NCI-H748 (cell line): ENCODE data around the gene EZH2.

Experiments used
- DNase-seq: peaks from one replicate; lab custom pipeline; 2025; ENCODE audit not compliant: unreplicated experiment; lab: John Stamatoyannopoulos, UW

The EZH2 gene

DNA sequence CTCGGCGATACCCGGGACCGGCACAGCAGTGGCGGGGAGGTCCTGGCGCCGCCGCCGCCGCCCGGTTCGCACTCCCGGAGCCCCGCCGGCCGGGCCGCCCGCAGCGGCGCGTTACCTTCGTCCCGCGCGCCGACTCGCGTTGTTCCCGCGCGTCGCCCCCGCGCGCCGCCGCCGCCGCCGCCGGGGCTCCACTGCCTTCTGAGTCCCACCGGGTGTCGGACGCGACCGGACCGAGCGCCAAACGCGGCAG is at the start of gene EZH2:
EZH2 (minus strand) TSS at position 243 of the 250 bp plus-strand sequence. CDS start 36,993 bp downstream, outside the sequence.
- DNase-seq: no peak

DNA sequence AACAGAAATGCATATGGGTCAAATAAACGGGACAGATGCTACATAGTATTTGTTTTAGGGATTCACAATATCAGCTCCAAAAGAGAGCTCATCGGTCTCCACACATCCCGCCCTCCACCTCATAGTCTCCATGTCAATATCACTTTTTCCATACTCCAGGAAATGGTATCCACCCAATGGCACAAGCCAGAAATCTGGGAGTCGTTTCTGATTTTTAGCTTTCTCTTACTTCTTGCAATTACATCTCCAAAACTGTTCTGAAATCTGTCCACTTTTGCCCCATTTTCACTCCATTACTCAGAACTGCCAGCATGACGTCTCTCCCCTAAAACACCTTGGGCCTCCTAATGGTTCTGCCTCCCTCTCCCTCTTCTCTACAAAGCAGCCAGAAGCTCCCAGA is 47.4 kb upstream of the EZH2 start:
- DNase-seq: no peak

- no peak for DNase-seq
Observed at GRCh38 chr7:148930335-148930734, 46.2 kb upstream of the EZH2 start.

- DNase-seq: no peak
Observed at GRCh38 chr7:148929176-148929575, 45.1 kb upstream of the EZH2 start.

DNA sequence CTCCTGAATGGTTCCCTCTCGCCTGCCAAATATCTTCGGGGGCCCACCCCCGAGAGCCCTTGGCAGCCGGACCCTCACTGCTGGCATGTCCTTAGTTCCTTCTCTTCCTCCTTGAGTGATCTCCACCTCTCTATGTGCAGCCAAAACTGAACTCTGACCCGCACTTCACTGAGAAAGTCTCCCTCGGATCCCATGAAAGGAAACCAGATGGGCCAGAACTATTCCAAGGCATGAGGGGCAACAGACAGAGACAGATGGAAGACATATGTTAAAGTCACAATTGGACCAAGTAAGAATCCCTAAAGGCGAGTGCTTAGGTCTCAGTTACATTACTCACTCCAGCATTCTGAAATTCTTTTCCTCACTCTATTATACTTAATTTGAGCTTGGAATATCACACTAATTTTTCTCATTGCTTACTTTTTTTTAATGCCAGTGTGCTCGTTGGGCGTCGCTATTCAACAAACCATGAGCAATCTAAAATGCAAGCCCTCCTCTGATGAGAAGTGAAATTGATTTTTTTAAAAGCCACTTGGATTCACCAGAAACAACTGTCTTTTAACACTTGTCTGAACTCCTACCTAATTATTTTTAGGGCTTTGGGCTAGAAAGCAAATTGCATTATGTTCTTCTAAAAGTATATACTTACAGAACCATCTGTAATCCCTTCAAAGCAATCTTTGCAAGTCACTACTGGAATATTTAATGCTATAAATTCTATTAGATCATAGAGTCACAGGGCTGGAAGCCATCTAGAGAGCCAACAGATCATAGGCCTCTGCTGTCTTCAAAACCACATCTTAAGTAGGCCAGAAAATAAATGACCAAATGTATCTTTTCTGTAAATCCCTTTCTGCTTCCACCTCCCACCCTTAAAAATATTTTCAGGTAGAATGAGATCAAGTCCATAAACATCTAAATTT is 43.3 kb upstream of the EZH2 start:
- no peak for DNase-seq

DNA sequence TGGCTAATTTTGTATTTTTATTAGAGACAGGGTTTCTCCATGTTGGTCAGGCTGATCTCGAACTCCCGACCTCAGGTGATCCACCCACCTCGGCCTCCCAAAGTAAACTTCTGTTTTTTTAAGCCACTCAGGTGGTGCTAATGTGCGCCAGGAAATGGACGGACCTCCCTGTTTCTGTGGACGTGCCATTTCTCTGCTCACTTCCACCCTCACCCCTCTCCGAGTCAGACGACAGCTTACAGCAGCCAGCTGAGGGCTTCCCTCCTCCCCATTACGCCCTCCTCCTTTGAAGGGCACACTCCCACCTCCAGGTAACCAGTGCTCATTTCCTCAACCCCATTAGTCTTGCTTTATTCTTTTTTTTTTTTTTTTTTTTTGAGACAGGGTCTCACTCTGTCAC is 41.7 kb upstream of the EZH2 start:
- no peak for DNase-seq

DNA sequence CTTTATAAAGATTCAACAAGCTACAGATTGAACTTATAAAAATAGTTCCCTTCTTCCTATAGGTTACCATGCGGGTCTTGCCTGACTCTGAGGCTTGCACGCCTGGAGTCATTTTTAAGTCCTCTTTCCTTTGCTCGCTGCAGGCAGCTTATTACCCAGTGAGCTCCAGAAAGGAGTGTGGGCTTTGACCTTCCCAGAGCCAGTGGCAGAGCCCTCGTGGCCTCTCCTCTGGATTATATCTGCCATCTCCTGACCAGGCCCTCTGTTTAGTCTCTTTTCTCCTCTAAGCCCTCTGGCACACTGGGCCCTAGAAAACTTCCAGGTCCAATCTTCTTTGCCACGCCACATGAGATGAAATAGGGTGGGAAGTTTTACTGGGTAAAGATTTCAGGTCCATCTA is 39.9 kb upstream of the EZH2 start:
- no peak for DNase-seq

DNA sequence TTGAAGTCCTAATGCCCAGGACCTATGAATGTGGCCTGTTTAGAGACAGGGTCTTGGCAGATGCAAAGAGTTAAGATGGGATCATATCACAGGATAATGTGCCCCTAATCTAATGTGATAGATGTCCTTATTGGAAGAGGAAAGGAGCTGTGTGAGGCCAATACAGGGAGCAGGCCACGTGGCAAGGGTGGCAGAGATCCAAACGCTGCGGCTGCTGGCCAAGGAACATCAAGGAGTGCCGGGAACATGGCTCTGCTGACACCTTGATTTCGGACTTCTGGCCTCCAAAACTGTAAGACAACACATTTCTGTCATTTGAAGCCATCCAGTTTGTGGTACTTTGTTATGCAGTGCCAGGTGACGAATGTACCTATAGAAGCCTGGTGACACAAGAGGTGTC is 37.7 kb upstream of the EZH2 start:
- DNase-seq: no peak

DNA sequence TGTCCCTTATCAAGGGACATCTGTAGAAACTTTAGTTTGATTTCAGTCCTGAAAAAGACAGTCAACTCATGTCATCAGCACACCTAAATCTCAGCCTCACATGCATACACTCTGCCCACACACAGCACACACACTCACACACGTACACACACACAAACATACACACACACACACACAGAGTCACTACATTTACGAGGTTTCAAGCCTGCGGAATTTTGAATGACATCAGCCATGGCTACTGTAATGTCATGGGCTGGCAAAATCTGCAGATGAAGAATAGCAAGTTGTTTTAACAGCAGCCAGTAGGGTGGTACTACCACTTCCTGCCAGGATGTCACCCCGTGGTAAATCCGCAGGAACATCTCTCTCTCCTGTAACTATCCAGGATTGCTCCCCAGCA is 37.1 kb upstream of the EZH2 start:
- no peak for DNase-seq

GRCh38 chr7:148919859-148920258 is 35.8 kb upstream of the EZH2 start:
- no peak for DNase-seq

DNA sequence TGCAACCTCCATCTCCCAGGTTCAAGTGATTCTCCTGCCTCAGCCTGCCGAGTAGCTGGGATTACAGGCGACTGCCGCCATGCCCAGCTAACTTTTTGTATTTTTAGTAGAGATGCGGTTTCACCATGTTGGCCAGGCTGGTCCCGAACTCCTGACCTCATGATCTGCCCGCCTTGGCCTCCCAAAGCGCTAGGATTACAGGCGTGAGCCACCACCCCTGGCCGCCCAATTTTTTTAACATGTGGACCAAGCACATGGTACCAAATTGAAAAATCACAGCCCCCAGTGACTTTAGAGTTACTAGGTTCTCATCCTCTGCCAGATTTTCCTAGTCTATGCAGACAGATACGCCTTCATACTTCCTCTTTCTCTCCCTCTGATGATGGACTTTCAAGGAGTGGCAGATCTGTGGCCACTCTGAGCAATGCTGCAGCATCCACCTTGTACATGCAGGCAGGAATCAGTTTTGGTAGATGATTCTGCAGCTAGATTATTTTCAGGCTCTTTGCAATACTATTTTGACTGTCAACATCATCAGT is 34.0 kb upstream of the EZH2 start:
- no peak for DNase-seq

DNA sequence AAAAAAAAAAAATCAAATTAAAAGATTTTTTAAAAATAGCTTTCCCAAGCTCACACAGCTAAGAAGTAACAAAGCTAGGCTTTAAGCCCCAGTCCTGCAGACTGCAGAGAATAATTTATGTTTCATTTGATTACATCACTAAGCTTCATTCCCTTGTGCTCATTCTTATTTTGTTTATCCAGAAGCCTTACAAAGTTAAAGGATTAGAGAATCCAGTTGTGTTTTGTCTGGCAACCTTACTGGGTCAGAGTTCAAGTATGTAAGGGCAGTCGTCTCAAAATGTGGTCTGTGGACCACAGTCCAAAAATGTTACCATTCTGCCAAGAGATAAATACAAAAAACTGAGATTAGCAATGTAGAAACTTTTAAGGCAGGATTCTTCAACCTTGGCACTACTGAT is 32.1 kb upstream of the EZH2 start:
- no peak for DNase-seq

GRCh38 chr7:148915211-148915610 is 31.1 kb upstream of the EZH2 start:
- no peak for DNase-seq

DNA sequence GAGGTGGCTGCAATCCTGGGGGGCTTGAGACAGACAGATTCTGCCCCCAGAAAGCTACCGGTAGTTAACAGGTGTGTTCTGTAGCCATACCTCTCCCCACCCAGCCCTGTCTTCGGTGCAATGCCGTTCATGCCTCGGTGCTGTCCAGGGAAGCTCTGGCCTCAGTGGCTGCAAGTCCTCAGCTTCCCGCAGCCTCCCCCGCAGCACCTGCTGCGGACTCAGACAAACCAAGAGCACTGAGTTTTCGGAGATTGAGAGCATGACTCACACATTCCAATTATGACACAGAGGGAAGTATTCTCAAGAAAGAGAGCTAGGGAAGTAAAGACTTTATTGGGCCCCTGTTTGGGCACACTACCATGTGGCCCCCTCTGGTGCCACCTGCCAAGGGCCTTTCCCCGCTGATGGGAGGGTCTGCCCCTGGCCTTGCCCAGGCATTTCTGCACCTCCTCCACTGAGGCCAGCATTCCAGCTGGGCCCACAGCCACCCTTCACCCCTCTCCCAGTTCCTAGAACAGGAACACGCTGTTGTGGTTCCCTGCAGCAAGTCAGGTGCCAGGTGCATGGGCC is 30.2 kb upstream of the EZH2 start:
- no peak for DNase-seq

GRCh38 chr7:148912758-148913541 is 28.9 kb upstream of the EZH2 start:
- no peak for DNase-seq

DNA sequence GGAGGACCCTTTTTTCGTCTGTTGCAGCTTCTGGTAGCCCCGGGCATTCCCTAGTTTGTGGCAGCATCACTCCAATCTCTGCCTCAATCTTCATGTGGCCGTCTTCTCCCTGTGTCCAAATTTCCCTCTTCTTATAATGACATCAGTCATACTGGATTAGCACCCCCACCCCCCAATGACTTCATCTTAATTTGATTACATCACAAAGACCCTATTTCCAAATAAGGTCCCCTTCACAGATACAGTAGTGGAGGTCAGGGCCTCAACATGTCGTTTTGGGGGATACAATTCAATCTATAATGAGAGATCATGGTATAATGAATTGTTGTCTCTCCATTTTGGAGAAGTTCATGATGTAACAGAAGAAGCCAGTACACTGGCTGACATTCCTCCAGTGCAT is 28.1 kb upstream of the EZH2 start:
- no peak for DNase-seq

DNA sequence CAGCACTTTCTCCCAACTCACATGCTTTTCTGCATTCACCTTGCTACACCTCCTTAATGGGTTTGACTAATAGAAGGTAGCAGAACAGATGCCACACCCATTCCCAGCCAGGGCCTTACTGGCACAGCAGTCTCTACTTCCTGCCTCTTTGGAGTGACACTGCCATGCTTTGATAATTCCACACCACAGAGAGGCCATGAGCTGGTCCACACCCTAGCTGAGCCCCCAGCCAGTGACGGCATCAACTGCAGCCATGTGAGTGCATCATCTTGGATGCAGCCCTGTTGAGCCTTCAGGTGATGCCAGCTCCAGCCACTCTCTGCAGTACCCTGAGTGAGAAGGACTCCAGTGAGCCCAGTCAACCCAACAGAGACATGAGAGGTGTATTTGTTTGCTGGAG is 27.5 kb upstream of the EZH2 start:
- peak; percentile 33 for DNase-seq

DNA sequence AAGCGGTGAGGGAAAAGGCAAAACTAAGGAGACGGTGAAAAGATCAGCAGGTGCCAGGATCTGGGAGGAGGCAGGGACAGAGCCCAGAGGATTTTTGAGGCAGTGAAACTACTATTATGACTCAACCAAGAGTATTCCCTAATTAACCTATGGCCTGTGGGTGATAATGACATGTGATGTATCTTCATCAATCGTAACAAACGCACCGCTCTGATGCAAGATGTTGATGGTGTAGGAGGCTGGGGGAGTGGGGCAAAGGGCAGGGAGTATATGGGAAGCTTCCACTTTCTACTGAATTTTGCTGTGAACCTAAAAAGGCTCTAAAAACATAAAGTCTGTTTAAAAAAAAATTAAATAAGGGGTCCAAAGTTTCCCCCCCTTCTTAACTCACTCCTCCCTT is 25.5 kb upstream of the EZH2 start:
- DNase-seq: no peak

GRCh38 chr7:148906707-148907498 is 22.8 kb upstream of the EZH2 start:
- DNase-seq: no peak

- DNase-seq: peak; percentile 33
Observed at GRCh38 chr7:148905093-148905666, 21.1 kb upstream of the EZH2 start.

DNA sequence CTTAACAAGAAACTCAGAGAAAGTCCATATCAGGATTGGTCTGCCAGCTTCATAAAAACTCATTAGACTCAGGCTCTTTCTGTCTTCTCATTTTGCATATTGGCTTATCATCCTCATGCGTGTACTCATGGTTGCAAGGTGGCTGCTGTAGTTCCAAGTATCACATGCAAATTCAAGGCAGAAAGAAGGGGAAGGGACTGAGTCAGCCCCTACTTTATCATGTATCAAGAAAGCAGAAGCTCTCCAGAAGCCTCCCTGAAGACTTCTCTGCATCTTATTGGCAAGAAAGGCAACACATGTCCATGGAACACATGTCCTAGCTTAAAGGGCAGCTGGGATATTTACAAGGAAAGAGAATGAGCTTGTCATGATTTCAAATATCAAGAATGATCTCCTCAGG is 19.4 kb upstream of the EZH2 start:
- DNase-seq: no peak
